H1 (cell line): ENCODE data around the gene PGGHG. TPM values are rescaled to one million over a fixed set of nuclear protein-coding genes. Genes with fewer than 3 reads are reported as not detected.

Source experiments
- CTCF ChIA-PET: fragments of 300-600 bp; sonication (Branson Sonifier 250); formaldehyde crosslinking; loops from one replicate; lab custom pipeline; 2021; ENCODE audit not compliant: partially characterized antibody; lab: Charles Lee
- POLR2A ChIA-PET: fragments of 300-600 bp; sonication (Branson Sonifier 250); formaldehyde crosslinking; loops from one replicate; lab custom pipeline; 2021; ENCODE audit warnings: inconsistent platforms; ENCODE audit not compliant: partially characterized antibody; lab: Charles Lee
- DNase-seq, 2 experiments: peaks; one replicate each; pipeline versions ENCODE4 v3.0.0 to v3.0.0-alpha.2; 2010 to 2022; ENCODE audit warnings: low spot score in 2 of 2, low read depth in 1 of 2, mixed read lengths in 1 of 2
- FAIRE-seq: peaks from 2 replicates; lab custom pipeline; 2011; peaks lifted over from hg19 to GRCh38; lab: Jason Lieb, UNC
- H2AFZ ChIP-seq: 2 replicates; pipeline ENCODE4 v1.8.1; 2012; ENCODE audit warnings: low read length, inconsistent platforms
- H2AK5ac ChIP-seq: 2 replicates; pipeline ENCODE4 v1.6.1; 2013; ENCODE audit warnings: low read depth, low read length
- H2BK120ac ChIP-seq: replicated peaks from 2 replicates; pipeline ENCODE3; 2013; ENCODE audit warnings: low read depth, low read length, inconsistent platforms
- H2BK12ac ChIP-seq: 2 replicates; pipeline ENCODE4 v1.6.1; 2013; ENCODE audit warnings: low read depth, low read length
- H2BK15ac ChIP-seq: 2 replicates; pipeline ENCODE4 v1.6.1; 2013; ENCODE audit warnings: low read length
- H2BK20ac ChIP-seq: 2 replicates; pipeline ENCODE4 v1.6.1; 2013; ENCODE audit warnings: low read length
- H2BK5ac ChIP-seq: 2 replicates; pipeline ENCODE4 v1.6.1; 2013; ENCODE audit warnings: low read depth, low read length
- H3K14ac ChIP-seq: 2 replicates; pipeline ENCODE4 v1.6.1; 2013; ENCODE audit warnings: inconsistent platforms; ENCODE audit not compliant: insufficient read length
- H3K18ac ChIP-seq: 2 replicates; pipeline ENCODE4 v1.6.1; 2013; ENCODE audit warnings: low read length; ENCODE audit errors: extremely low read depth
- H3K23ac ChIP-seq: 2 replicates; pipeline ENCODE4 v1.6.1; 2013; ENCODE audit warnings: inconsistent platforms; ENCODE audit not compliant: insufficient read length
- H3K23me2 ChIP-seq: 2 replicates; pipeline ENCODE4 v1.6.1; 2013; ENCODE audit warnings: low read depth, low read length
- H3K27ac ChIP-seq: 2 replicates; pipeline ENCODE4 v1.6.1; 2011; ENCODE audit warnings: low read depth, low read length, inconsistent platforms
- H3K27me3 ChIP-seq, 4 experiments: replicated peaks in 1 of 4; 1 replicate in 1 of 4; 2 replicates in 3 of 4; pipeline versions ENCODE4 v1.6.1 to v1.8.1; 2011 to 2013; ENCODE audit warnings: low read length in 3 of 4, mild to moderate bottlenecking in 3 of 4, inconsistent platforms in 2 of 4, mixed read lengths in 2 of 4, moderate library complexity in 1 of 4; ENCODE audit not compliant: control insufficient read depth in 3 of 4, insufficient read depth in 3 of 4; ENCODE audit errors: extremely low read depth in 1 of 4
- H3K36me3 ChIP-seq, 4 experiments: 2 replicates each; pipeline versions ENCODE4 v1.6.1 to v1.8.1; 2011 to 2013; ENCODE audit warnings: mild to moderate bottlenecking in 4 of 4, low read length in 3 of 4, moderate library complexity in 2 of 4, control low read depth in 1 of 4, inconsistent platforms in 1 of 4; ENCODE audit not compliant: insufficient read depth in 4 of 4, control insufficient read depth in 2 of 4
- H3K4ac ChIP-seq: replicated peaks from 2 replicates; pipeline ENCODE3; 2013; ENCODE audit warnings: low read length, low read depth, mixed read lengths, inconsistent platforms; ENCODE audit not compliant: insufficient read length
- H3K4me1 ChIP-seq, 4 experiments: replicated peaks in 1 of 4; 1 replicate in 1 of 4; 2 replicates in 3 of 4; pipeline versions ENCODE4 v1.6.1 to v1.8.1; 2011 to 2013; ENCODE audit warnings: low read length in 3 of 4, inconsistent platforms in 2 of 4, mixed read lengths in 1 of 4; ENCODE audit not compliant: insufficient read depth in 4 of 4, control insufficient read depth in 3 of 4
- H3K4me2 ChIP-seq, 2 experiments: 2 replicates each; pipeline versions ENCODE4 v1.6.1 to v1.8.1; 2011 to 2013; ENCODE audit warnings: low read depth in 2 of 2, low read length in 2 of 2, control low read depth in 1 of 2, inconsistent platforms in 1 of 2, mild to moderate bottlenecking in 1 of 2; ENCODE audit not compliant: insufficient read depth in 1 of 2
- H3K4me3 ChIP-seq, 4 experiments: fragments of 200-600, 300-600 bp in 1 of 4; sonication (generic), shearing (Covaris generic), sonication (Bioruptor Twin) in 1 of 4; 2 replicates each; pipeline versions ENCODE4 v1.5.1 to v1.8.1; 2011 to 2016; ENCODE audit warnings: low read length in 4 of 4, low read depth in 3 of 4, control low read depth in 2 of 4, inconsistent platforms in 2 of 4, mild to moderate bottlenecking in 2 of 4, mixed read lengths in 1 of 4, moderate library complexity in 1 of 4; ENCODE audit not compliant: insufficient read depth in 2 of 4; ENCODE audit errors: extremely low read depth in 1 of 4
- H3K56ac ChIP-seq: replicated peaks from 2 replicates; pipeline ENCODE3; 2013; ENCODE audit warnings: low read depth, mild to moderate bottlenecking, mixed read lengths, low read length, inconsistent platforms; ENCODE audit not compliant: insufficient read length
- H3K79me1 ChIP-seq: 2 replicates; pipeline ENCODE4 v1.6.1; 2013; ENCODE audit warnings: low read depth, low read length, control low read depth
- H3K79me2 ChIP-seq, 2 experiments: 2 replicates each; pipeline versions ENCODE4 v1.6.1 to v1.8.1; 2012 to 2013; ENCODE audit warnings: low read length in 2 of 2, mild to moderate bottlenecking in 2 of 2, inconsistent platforms in 1 of 2; ENCODE audit not compliant: insufficient read depth in 2 of 2, control insufficient read depth in 1 of 2
- H3K9ac ChIP-seq, 4 experiments: replicated peaks in 1 of 4; 1 replicate in 1 of 4; 2 replicates in 3 of 4; pipeline versions ENCODE4 v1.6.1 to v1.8.1; 2011 to 2013; ENCODE audit warnings: low read depth in 3 of 4, low read length in 3 of 4, control low read depth in 2 of 4, mild to moderate bottlenecking in 2 of 4, moderate library complexity in 2 of 4, inconsistent platforms in 1 of 4; ENCODE audit errors: extremely low read depth in 1 of 4
- H3K9me3 ChIP-seq, 2 experiments: 2 replicates each; pipeline versions ENCODE4 v1.6.1 to v1.8.1; 2012 to 2013; ENCODE audit warnings: mild to moderate bottlenecking in 2 of 2, moderate library complexity in 2 of 2, control low read depth in 1 of 2, inconsistent platforms in 1 of 2, low read depth in 1 of 2, low read length in 1 of 2, mixed read lengths in 1 of 2; ENCODE audit not compliant: insufficient read depth in 2 of 2
- H4K20me1 ChIP-seq, 2 experiments: replicated peaks in 1 of 2; 2 replicates each; pipeline versions ENCODE3 to v1.8.1; 2011 to 2013; ENCODE audit warnings: inconsistent platforms in 2 of 2, low read length in 2 of 2, mild to moderate bottlenecking in 1 of 2; ENCODE audit not compliant: insufficient read depth in 2 of 2, control insufficient read depth in 1 of 2
- H4K5ac ChIP-seq: 2 replicates; pipeline ENCODE4 v1.6.1; 2013; ENCODE audit warnings: low read length, low read depth, mixed read lengths, inconsistent platforms; ENCODE audit not compliant: insufficient read length
- H4K8ac ChIP-seq: 2 replicates; pipeline ENCODE4 v1.8.0; 2013; ENCODE audit warnings: mild to moderate bottlenecking, moderate library complexity, low read length, inconsistent platforms; ENCODE audit not compliant: insufficient read depth; ENCODE audit errors: extremely low read depth
- H4K91ac ChIP-seq: replicated peaks from 2 replicates; pipeline ENCODE3; 2013; ENCODE audit warnings: low read length, mixed read lengths, inconsistent platforms; ENCODE audit not compliant: insufficient read length
- CHD2 ChIP-seq: IDR thresholded peaks from 2 replicates; pipeline ENCODE4 v1.6.1; 2012; ENCODE audit warnings: low read length, improper control_type of control experiment
- EGR1 ChIP-seq: IDR thresholded peaks from 2 replicates; pipeline ENCODE4 v1.6.1; 2011; ENCODE audit warnings: low read depth, low read length, borderline replicate concordance
- HDAC6 ChIP-seq: IDR thresholded peaks from one replicate; pipeline ENCODE4 v1.7.1; 2012; ENCODE audit warnings: low read depth, mild to moderate bottlenecking, inconsistent platforms, low read length, moderate library complexity
- JUN ChIP-seq: IDR thresholded peaks from 2 replicates; pipeline ENCODE4 v1.6.1; 2011; ENCODE audit warnings: low read depth, mild to moderate bottlenecking, improper control_type of control experiment, low read length
- JUND ChIP-seq: IDR thresholded peaks from 2 replicates; pipeline ENCODE4 v1.6.1; 2011; ENCODE audit warnings: mild to moderate bottlenecking, improper control_type of control experiment, low read length
- NRF1 ChIP-seq: IDR thresholded peaks from 2 replicates; pipeline ENCODE4 v1.6.1; 2011; ENCODE audit warnings: mild to moderate bottlenecking, low read depth, low read length, improper control_type of control experiment
- PHF8 ChIP-seq: fragments of 200-600 bp; sonication (generic); conservative IDR thresholded peaks from 2 replicates; pipeline ENCODE4 v1.7.1; 2012; ENCODE audit warnings: low read depth, mild to moderate bottlenecking, inconsistent platforms, low read length, moderate library complexity
- SAP30 ChIP-seq: fragments of 300-600 bp; sonication (generic); IDR thresholded peaks from 2 replicates; pipeline ENCODE4 v1.7.1; 2012; ENCODE audit warnings: low read length, moderate library complexity, mild to moderate bottlenecking, inconsistent platforms; ENCODE audit not compliant: insufficient read depth, insufficient replicate concordance
- TCF12 ChIP-seq: IDR thresholded peaks from 2 replicates; pipeline ENCODE4 v1.6.1; 2011; ENCODE audit warnings: low read depth, mild to moderate bottlenecking, low read length
- WGBS, 2 experiments: shearing (Covaris generic) in 1 of 2; methylation state at CpG; one replicate each; pipeline versions ENCODE4 v1.1.6 to v1.1.7; 2013 to 2015; ENCODE audit warnings: low lambda C conversion rate in 2 of 2, mixed read lengths in 2 of 2, inconsistent platforms in 1 of 2, low coverage in 1 of 2, missing lambda C conversion rate in 1 of 2; ENCODE audit not compliant: insufficient replicate concordance in 2 of 2, insufficient coverage in 1 of 2, insufficient read length in 1 of 2; ENCODE audit errors: extremely low coverage in 1 of 2, missing lambda C conversion rate in 1 of 2; 5-methylcytosine and 5-hydroxymethylcytosine counted together
- polyA plus RNA-seq, 7 experiments: library from polyadenylated mRNA; depleted of rRNA in 3 of 7; stranded (reverse) in 5 of 7; unstranded in 2 of 7; fragments of >200 nt in 5 of 7; fragments of 200-250 nt in 2 of 7; gene quantifications; 1 replicate in 5 of 7; 2 replicates in 1 of 7; 4 replicates in 1 of 7; pipeline versions ENCODE4 v1.2.1 to v1.2.3, GENCODE V29; 2011 to 2013; ENCODE audit warnings: missing spikeins in 2 of 7, mixed read lengths in 2 of 7
- total RNA-seq: library from RNA; stranded (reverse); fragmentation: NEBNext Ultra II Directional; extraction: Animal tissue kit (Norgen Biotek cat#: 25700); gene quantifications from 2 replicates; pipeline ENCODE4 v1.2.1, GENCODE V29; 2021
- TF ChIP-seq, protein P1 (sequence below): IDR thresholded peaks from 2 replicates; pipeline ENCODE4 v1.6.1; 2012; ENCODE audit warnings: inconsistent platforms

The PGGHG gene
- total and polyA plus RNA-seq, 2 of the 8 experiments (the other 6 are each of a cell fraction or from before 2014, with no cell fraction given), result 34.8 to 60.7 TPM

DNA sequence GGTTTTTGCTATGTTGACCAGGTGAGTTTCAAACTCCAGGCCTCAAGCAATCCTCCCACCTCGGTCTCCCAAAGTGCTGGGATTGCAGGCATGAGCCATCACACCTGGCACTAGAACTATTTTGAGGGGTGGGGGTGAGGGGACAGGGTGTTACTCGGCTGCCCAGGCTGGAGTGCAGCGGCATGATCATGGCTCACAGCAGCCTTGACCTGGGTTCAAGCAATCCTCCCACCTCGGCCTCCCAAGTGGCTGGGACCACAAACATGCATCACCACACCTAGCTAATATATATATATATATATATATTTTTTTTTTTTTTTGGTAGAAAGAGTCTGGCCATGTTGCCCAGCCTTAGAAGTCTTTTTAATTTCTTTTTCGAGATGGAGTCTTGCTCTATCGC, 48.8 kb downstream of the PGGHG start:
- H3K23ac ChIP-seq, result no peak overlapping the region
- peak overlapping the region; percentile 38 for H4K91ac ChIP-seq
- H4K8ac ChIP-seq, result no peak overlapping the region
- H3K4me1 ChIP-seq, result peaks cover 7 to 35% (median 29%) of the 10 kb centered on the region in 4 experiments
- POLR2A ChIA-PET, result no interaction called here
- H3K9ac ChIP-seq, result no peak overlapping the region
- no peak overlapping the region for H3K18ac ChIP-seq
- CTCF ChIA-PET, result interaction anchor here (0.8 to 5.6 kb wide), 4 partner anchors 9 to 33 kb away, joined by 3 to 22 read pairs (median 3); no protein-coding TSS in a partner anchor
- no peak overlapping the region for H2AK5ac ChIP-seq
- no peaks in the 10 kb centered on the region for H3K79me1 ChIP-seq
- no peak overlapping the region for H2BK15ac ChIP-seq
- no peak overlapping the region for H2BK120ac ChIP-seq
- H3K23me2 ChIP-seq, result no peaks in the 10 kb centered on the region
- H2BK20ac ChIP-seq, result 0 out of 2 replicates have a peak overlapping the region, but pooled peaks have one; percentile 66
- no peaks in the 10 kb centered on the region for H3K27me3 ChIP-seq
- no peaks in the 10 kb centered on the region for H3K79me2 ChIP-seq
- no peak overlapping the region for H3K4me3 ChIP-seq
- no peak overlapping the region for H3K27ac ChIP-seq
- H3K9me3 ChIP-seq, result peaks cover 5 to 6% of the 10 kb centered on the region in 2 experiments; a peak in 3 of 4 replicates
- no peak overlapping the region for H3K14ac ChIP-seq
- H3K4ac ChIP-seq, result no peak overlapping the region
- FAIRE-seq (no peak), DNase-seq (no peak)
- no peak overlapping the region for H4K5ac ChIP-seq
- TF ChIP-seq SAP30 (no peak), CHD2 (no peak), NRF1 (no peak), PHF8 (no peak), TCF12 (no peak), JUN (no peak), HDAC6 (no peak), JUND (no peak), EGR1 (no peak)
- TF ChIP-seq, protein P1, sequence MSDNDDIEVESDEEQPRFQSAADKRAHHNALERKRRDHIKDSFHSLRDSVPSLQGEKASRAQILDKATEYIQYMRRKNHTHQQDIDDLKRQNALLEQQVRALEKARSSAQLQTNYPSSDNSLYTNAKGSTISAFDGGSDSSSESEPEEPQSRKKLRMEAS, result no peak
- no peaks in the 10 kb centered on the region for H4K20me1 ChIP-seq
- no peak overlapping the region for H2AFZ ChIP-seq
- no peak overlapping the region for H2BK5ac ChIP-seq
- H2BK12ac ChIP-seq, result peak overlapping the region; percentile 44; the same call in 1 of the 2 replicates
- no peaks in the 10 kb centered on the region for H3K36me3 ChIP-seq
- no peak overlapping the region for H3K56ac ChIP-seq
- H3K4me2 ChIP-seq, result no peak overlapping the region
- WGBS, 2 experiments, result 89% methylated on average over 6 of the region's 6 CpGs; no CpG with 5 or more reads in 1 of the 2 experiments
